ENCODE results near the gene AGPAT3. TPM values are rescaled to one million over a fixed set of nuclear protein-coding genes. Genes with fewer than 3 reads are reported as not detected.
"Not testable (repeated sequence)": the region's sequence is repeated elsewhere in the genome, so short reads cannot be mapped to it uniquely, and the experiment has no call there.

AGPAT3 gene
- total RNA-seq, 4 donors from 2014 or later: 32.1 to 58.8 (median 48.7) TPM

GRCh38 chr21:43892984-43893535, 28.0 kb downstream of the AGPAT3 start:
- no peak for TF ChIP-seq POLR2A (IDR thresholded peaks at IDR 0.05)
- TF ChIP-seq CTCF (IDR thresholded peaks at IDR 0.05): no peak
- DNase-seq (ENCODE audit: low spot score in 2 of 2): no peak
- no peak overlapping the region for H3K4me3 ChIP-seq (ENCODE audit: low read depth, poor library complexity, severe bottlenecking)
- intact Hi-C loops (cut with DNase I; ENCODE audit: low total_unique reads): loop anchor here (10.0 kb wide), 1 partner anchor 188 kb away; no protein-coding TSS in a partner anchor
- WGBS, 2 donors: 83 to 92% methylated on average over 5 of the region's 5 CpGs

GRCh38 chr21:43893536-43894205, 28.6 kb downstream of the AGPAT3 start:
- intact Hi-C loops (cut with DNase I; ENCODE audit: low total_unique reads): loop anchor here (10.0 kb wide), 1 partner anchor 189 kb away; no protein-coding TSS in a partner anchor
- DNase-seq (ENCODE audit: low spot score in 2 of 2): no peak
- no peak for TF ChIP-seq POLR2A (IDR thresholded peaks at IDR 0.05)
- TF ChIP-seq CTCF (IDR thresholded peaks at IDR 0.05): no peak
- no peak overlapping the region for H3K4me3 ChIP-seq (ENCODE audit: low read depth, poor library complexity, severe bottlenecking)
- WGBS, 2 donors: 75 to 77% methylated on average over 19 of the region's 19 CpGs

- DNase-seq (ENCODE audit: low spot score in 2 of 2): no peak
- TF ChIP-seq CTCF (IDR thresholded peaks at IDR 0.05): no peak
- no peak for TF ChIP-seq POLR2A (IDR thresholded peaks at IDR 0.05)
- WGBS, 2 donors: 70 to 71% methylated on average over 4 of the region's 4 CpGs
- intact Hi-C loops (cut with DNase I; ENCODE audit: low total_unique reads): loop anchor here (10.0 kb wide), 1 partner anchor 189 kb away; no protein-coding TSS in a partner anchor
- H3K4me3 ChIP-seq (ENCODE audit: low read depth, poor library complexity, severe bottlenecking): no peak overlapping the region
These were observed 29.2 kb downstream of the AGPAT3 start for GRCh38 chr21:43894206-43894577.

- H3K4me3 ChIP-seq (ENCODE audit: low read depth, poor library complexity, severe bottlenecking): no peak overlapping the region
- no peak for DNase-seq (ENCODE audit: low spot score in 2 of 2)
- intact Hi-C loops (cut with DNase I; ENCODE audit: low total_unique reads): loop anchor here (10.0 kb wide), 1 partner anchor 190 kb away; no protein-coding TSS in a partner anchor
- 96 to 97% methylated on average over 4 of the region's 4 CpGs for WGBS, 2 donors
- no peak for TF ChIP-seq POLR2A (IDR thresholded peaks at IDR 0.05)
- TF ChIP-seq CTCF (IDR thresholded peaks at IDR 0.05): no peak
These were observed 30.2 kb downstream of the AGPAT3 start for GRCh38 chr21:43895196-43895595.

GRCh38 chr21:43896696-43897299, 31.8 kb downstream of the AGPAT3 start:
- H3K4me3 ChIP-seq (ENCODE audit: low read depth, poor library complexity, severe bottlenecking); DNase-seq (ENCODE audit: low spot score in 2 of 2): not testable (repeated sequence)
- intact Hi-C loops (cut with DNase I; ENCODE audit: low total_unique reads): loop anchor here (10.0 kb wide), 1 partner anchor 192 kb away; no protein-coding TSS in a partner anchor
- WGBS, 2 donors: 83 to 93% methylated on average over 5 of the region's 8 CpGs
